ENCODE data around the gene ADGRG6. TPM values are rescaled to one million over a fixed set of nuclear protein-coding genes. Genes with fewer than 3 reads are reported as not detected.

ADGRG6 gene
- total and polyA plus RNA-seq, 2 donors (not counting 1 experiment from before 2014, with no cell fraction given) = 0.03 TPM; not detected in 1

- no peaks in the 10 kb centered on the region for H3K36me3 ChIP-seq (replicated peaks in 1 of 2; ENCODE audit: control extremely low read depth in 1 of 2, control insufficient read depth in 1 of 2, extremely low read depth in 1 of 2, insufficient read depth in 2 of 2, low read length in 1 of 2)
- no peak overlapping the region for H2AFZ ChIP-seq (ENCODE audit: insufficient read depth, low read depth, low read length, poor library complexity, severe bottlenecking)
- H3K9ac ChIP-seq (ENCODE audit: low read length) = no peak overlapping the region
- ChIA-PET POLR2A (no interaction called here), CTCF (no interaction called here)
- H3K4me3 Mint-ChIP-seq = no peak overlapping the region
- 83% methylated on average over 2 of the region's 3 CpGs for WGBS (ENCODE audit: insufficient coverage)
- TF ChIP-seq CTCF (IDR thresholded peaks at IDR 0.05) (no peak), EZH2 (IDR thresholded peaks at IDR 0.05; ENCODE audit: borderline replicate concordance, insufficient read depth, low read depth, low read length, poor library complexity, severe bottlenecking) (no peak)
- H3K4me2 ChIP-seq (replicated peaks; ENCODE audit: low read depth, low read length, poor library complexity, severe bottlenecking) = no peak overlapping the region
- H3K4me1 Mint-ChIP-seq = no peaks in the 10 kb centered on the region
- H3K9me3 ChIP-seq (ENCODE audit: control extremely low read depth in 1 of 3, control insufficient read depth in 2 of 3, insufficient read depth in 1 of 3, low read length in 2 of 3) = no peaks in the 10 kb centered on the region
- H3K79me2 ChIP-seq (ENCODE audit: control insufficient read depth, insufficient read depth, low read length) = no peaks in the 10 kb centered on the region
- H3K27me3 Mint-ChIP-seq = no peaks in the 10 kb centered on the region
- H3K27ac ChIP-seq (ENCODE audit: low read length in 2 of 2) = no peak overlapping the region
- no peak overlapping the region for H3K4me3 ChIP-seq (ENCODE audit: control extremely low read depth in 1 of 5, extremely low read depth in 1 of 5, insufficient read depth in 1 of 5, low read depth in 2 of 5, low read length in 4 of 5)
- H3K27me3 ChIP-seq (replicated peaks in 1 of 4; ENCODE audit: control extremely low read depth in 1 of 4, control insufficient read depth in 3 of 4, insufficient read depth in 4 of 4, low read length in 3 of 4) = no peaks in the 10 kb centered on the region
- no peak overlapping the region for H3K27ac Mint-ChIP-seq
- no peaks in the 10 kb centered on the region for H3K9me3 Mint-ChIP-seq (ENCODE audit: insufficient read depth)
- DNase-seq = no peak
- intact Hi-C loops (cut with micrococcal nuclease) = no loop called here
- no peaks in the 10 kb centered on the region for H4K20me1 ChIP-seq (ENCODE audit: control insufficient read depth, insufficient read depth, low read length, poor library complexity, severe bottlenecking)
- no peaks in the 10 kb centered on the region for H3K4me1 ChIP-seq (ENCODE audit: control insufficient read depth in 2 of 2, insufficient read depth in 2 of 2, low read length in 2 of 2)
- ATAC-seq (ENCODE audit: low read depth) = no peak
Measured at GRCh38 chr6:142419071-142419470, 117.3 kb downstream of the ADGRG6 start.

GRCh38 chr6:142420802-142421201 is 119.0 kb downstream of the ADGRG6 start:
- H3K79me2 ChIP-seq (ENCODE audit: control insufficient read depth, insufficient read depth, low read length) = no peaks in the 10 kb centered on the region
- Mint-ChIP-seq H3K4me1 (no peaks in the 10 kb centered on the region), H3K9me3 (ENCODE audit: insufficient read depth) (no peaks in the 10 kb centered on the region), H3K27ac (no peak overlapping the region), H3K4me3 (no peak overlapping the region), H3K27me3 (no peaks in the 10 kb centered on the region)
- H3K9me3 ChIP-seq (ENCODE audit: control extremely low read depth in 1 of 3, control insufficient read depth in 2 of 3, insufficient read depth in 1 of 3, low read length in 2 of 3) = no peaks in the 10 kb centered on the region
- no peak overlapping the region for H3K4me2 ChIP-seq (replicated peaks; ENCODE audit: low read depth, low read length, poor library complexity, severe bottlenecking)
- H3K4me1 ChIP-seq (ENCODE audit: control insufficient read depth in 2 of 2, insufficient read depth in 2 of 2, low read length in 2 of 2) = no peaks in the 10 kb centered on the region
- no peak overlapping the region for H3K4me3 ChIP-seq (ENCODE audit: control extremely low read depth in 1 of 5, extremely low read depth in 1 of 5, insufficient read depth in 1 of 5, low read depth in 2 of 5, low read length in 4 of 5)
- ATAC-seq (ENCODE audit: low read depth) (no peak), DNase-seq (no peak)
- H3K27ac ChIP-seq (ENCODE audit: low read length in 2 of 2) = no peak overlapping the region
- TF ChIP-seq EZH2 (IDR thresholded peaks at IDR 0.05; ENCODE audit: borderline replicate concordance, insufficient read depth, low read depth, low read length, poor library complexity, severe bottlenecking) = no peak
- no peaks in the 10 kb centered on the region for H3K36me3 ChIP-seq (replicated peaks in 1 of 2; ENCODE audit: control extremely low read depth in 1 of 2, control insufficient read depth in 1 of 2, extremely low read depth in 1 of 2, insufficient read depth in 2 of 2, low read length in 1 of 2)
- no peak overlapping the region for H2AFZ ChIP-seq (ENCODE audit: insufficient read depth, low read depth, low read length, poor library complexity, severe bottlenecking)
- intact Hi-C loops (cut with micrococcal nuclease) = no loop called here
- CTCF ChIA-PET = no interaction called here
- POLR2A ChIA-PET = no interaction called here
- H4K20me1 ChIP-seq (ENCODE audit: control insufficient read depth, insufficient read depth, low read length, poor library complexity, severe bottlenecking) = no peaks in the 10 kb centered on the region
- no peak overlapping the region for H3K9ac ChIP-seq (ENCODE audit: low read length)
- H3K27me3 ChIP-seq (replicated peaks in 1 of 4; ENCODE audit: control extremely low read depth in 1 of 4, control insufficient read depth in 3 of 4, insufficient read depth in 4 of 4, low read length in 3 of 4) = no peaks in the 10 kb centered on the region

Measured in B cell (primary cell).